Amniotic stem cell (primary cell): ENCODE data around the gene GDPD5.
A peak's percentile ranks its signal among the peaks of the same experiment; 100 is the strongest.

Source experiments
- DNase-seq: peaks from one replicate; lab custom pipeline; 2025; lab: John Stamatoyannopoulos, UW

Gene GDPD5

GRCh38 chr11:75399344-75400145, 126.2 kb downstream of the GDPD5 start, which contains the start of gene RPS3:
TSS of gene RPS3 (plus strand) at chr11:75399518. CDS start at chr11:75399548, 30 bp downstream.
- DNase-seq: peak; percentile 91

DNA sequence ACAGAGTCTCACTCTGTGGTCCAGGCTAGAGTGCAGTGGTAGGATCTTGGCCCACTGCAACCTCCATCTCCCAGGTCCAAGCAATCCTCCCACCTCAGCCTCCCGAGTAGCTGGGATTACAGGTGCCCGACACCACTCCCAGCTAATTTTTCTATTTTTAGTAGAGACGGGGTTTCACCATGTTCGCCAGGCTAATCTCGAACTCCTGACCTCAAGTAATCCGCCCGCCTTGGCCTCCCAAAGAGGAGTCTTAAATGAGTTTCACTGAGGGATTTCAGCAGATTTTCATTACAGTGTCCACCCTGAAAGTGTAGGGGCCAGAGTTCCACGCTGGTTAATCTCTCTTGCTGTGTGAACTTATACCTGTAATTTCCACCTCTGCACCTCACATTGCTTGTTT, 126.8 kb downstream of the GDPD5 start:
- DNase-seq: no peak

DNA sequence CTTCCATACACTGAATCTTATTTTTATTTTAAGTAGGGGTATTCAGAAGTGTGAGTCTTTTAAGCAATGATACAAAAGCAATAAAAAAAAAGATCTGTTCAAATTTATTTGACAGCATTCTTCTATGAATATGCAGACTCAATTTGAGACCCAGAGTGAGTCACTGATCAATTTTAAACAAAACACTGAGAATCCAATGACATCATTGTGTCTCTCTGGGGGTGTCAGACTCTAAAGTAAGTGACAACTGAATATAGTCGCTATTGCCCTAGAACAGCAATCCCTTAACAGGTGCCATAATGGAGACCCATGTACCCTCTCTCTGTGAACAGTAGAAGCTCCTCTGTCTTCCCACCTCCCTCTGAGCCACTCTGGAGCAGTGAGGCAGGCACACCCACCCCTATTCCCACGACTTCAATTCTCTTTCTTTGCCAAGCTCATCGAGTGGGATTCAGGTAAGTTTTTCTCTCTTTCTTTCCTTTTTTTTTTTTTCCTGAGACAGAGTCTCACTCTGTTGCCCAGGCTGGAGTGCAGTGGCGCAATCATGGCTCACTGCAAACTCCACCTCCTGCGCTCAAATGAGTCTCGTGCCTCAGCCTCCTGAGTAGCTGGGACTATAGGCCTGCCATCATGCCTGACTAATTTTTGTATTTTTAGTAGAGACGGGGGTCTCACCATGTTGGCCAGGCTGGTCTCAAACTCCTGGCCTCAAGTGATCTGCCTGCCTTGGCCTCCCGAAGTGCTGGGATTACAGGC, 131.5 kb downstream of the GDPD5 start:
- no peak for DNase-seq

- DNase-seq: no peak
Observed at GRCh38 chr11:75389925-75390324, 135.8 kb downstream of the GDPD5 start.

DNA sequence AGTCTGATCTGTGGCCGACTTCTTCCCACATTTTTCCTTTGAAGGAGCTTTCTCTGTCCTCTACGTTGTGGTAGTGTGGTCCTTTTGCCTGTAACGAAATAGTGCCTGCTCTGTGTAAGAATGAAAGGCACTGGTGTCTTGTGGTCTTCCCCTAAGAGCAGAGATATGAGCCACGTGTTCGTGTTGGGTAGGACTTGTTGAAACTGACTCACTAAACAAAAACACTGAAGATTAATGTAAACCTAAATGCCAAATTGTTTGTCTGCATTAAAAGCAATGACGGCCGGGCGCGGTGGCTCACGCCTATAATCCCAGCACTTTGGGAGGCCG, 136.5 kb downstream of the GDPD5 start:
- DNase-seq: no peak

DNA sequence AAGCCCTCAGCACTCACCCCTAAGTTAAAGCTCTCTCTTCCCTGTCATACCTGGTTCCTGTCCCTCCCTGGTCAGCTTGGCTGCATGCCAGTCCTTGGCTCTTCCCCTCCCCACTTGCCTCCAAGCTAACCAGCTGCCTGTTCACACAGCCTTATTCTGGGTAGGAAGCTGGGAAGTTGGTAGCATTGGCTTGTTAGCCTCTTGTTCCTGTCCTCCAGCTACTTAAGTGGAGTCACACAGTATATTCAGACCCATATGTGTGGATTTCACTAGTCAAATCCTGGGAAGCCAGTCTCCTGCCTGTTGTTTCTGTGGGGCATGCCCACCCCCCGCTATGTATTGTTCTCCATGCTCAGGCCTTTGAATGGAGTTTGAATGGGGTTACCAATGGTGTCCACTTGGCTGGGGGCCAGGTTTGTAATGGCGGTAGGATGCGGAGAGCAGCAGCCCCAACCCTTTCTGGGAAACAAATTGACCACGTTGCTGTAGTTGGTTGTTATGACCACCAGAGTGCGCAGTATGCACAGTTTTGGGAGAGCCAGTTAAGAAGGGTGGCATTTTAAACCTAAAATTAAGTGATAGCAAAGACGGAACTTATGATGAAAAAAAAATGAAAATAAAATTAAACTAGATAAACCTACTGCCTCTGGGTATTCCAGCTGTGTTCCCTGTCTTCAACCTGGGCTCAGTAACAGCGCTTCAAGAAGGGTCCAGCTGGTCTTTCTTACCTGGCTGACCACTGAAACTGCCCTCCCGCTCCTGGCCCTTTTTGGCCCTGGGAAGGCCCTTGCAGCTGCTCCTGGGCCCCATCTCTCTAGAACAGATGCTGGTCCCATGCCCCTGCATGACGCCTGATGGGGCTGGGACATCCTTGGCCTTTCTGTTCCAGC, 137.1 kb downstream of the GDPD5 start:
- DNase-seq: peak; percentile 29

GRCh38 chr11:75387736-75388294, 137.9 kb downstream of the GDPD5 start:
- DNase-seq: no peak

GRCh38 chr11:75386942-75387630, 138.7 kb downstream of the GDPD5 start:
- DNase-seq: no peak
